ENCODE results near the gene NPEPPS. TPM values are rescaled to one million over a fixed set of nuclear protein-coding genes. Genes with fewer than 3 reads are reported as not detected.
"Not testable (repeated sequence)": the region's sequence is repeated elsewhere in the genome, so short reads cannot be mapped to it uniquely, and the experiment has no call there.

The NPEPPS gene, protein sequence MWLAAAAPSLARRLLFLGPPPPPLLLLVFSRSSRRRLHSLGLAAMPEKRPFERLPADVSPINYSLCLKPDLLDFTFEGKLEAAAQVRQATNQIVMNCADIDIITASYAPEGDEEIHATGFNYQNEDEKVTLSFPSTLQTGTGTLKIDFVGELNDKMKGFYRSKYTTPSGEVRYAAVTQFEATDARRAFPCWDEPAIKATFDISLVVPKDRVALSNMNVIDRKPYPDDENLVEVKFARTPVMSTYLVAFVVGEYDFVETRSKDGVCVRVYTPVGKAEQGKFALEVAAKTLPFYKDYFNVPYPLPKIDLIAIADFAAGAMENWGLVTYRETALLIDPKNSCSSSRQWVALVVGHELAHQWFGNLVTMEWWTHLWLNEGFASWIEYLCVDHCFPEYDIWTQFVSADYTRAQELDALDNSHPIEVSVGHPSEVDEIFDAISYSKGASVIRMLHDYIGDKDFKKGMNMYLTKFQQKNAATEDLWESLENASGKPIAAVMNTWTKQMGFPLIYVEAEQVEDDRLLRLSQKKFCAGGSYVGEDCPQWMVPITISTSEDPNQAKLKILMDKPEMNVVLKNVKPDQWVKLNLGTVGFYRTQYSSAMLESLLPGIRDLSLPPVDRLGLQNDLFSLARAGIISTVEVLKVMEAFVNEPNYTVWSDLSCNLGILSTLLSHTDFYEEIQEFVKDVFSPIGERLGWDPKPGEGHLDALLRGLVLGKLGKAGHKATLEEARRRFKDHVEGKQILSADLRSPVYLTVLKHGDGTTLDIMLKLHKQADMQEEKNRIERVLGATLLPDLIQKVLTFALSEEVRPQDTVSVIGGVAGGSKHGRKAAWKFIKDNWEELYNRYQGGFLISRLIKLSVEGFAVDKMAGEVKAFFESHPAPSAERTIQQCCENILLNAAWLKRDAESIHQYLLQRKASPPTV
- 100 to 1,000 TPM in 2 of 6 experiments, 10 to 100 TPM in 4; 88.8 to 101 (median 89.9) TPM for total RNA-seq (2021; fragmentation: NEBNext Ultra II Directional; extraction: Animal tissue kit (Norgen Biotek cat#: 25700))
- long read RNA-seq, full-length matches to known transcripts: 71 of 115 reads
- long read RNA-seq, partial matches to known transcripts: 29 of 115 reads
- long read RNA-seq, other reads (novel, unspliced or antisense): 15 of 115 reads

- H3K9me3 Mint-ChIP-seq; H3K27me3 Mint-ChIP-seq (ENCODE audit: insufficient read depth); H3K36me3 Mint-ChIP-seq (ENCODE audit: low read depth); H3K4me1 Mint-ChIP-seq (ENCODE audit: low read depth): not testable (repeated sequence)
- DNase-seq: peak; percentile 73
- peak within 1 kb of the TSS; percentile 97 for H3K4me3 Mint-ChIP-seq
- H3K27ac Mint-ChIP-seq: peak within 1 kb of the TSS; percentile 92
Observed at GRCh38 chr17:47530557-47531232, at the start of gene NPEPPS. TSS of gene NPEPPS (plus strand) at chr17:47531108. CDS start at chr17:47531301, 193 bp downstream.

DNA sequence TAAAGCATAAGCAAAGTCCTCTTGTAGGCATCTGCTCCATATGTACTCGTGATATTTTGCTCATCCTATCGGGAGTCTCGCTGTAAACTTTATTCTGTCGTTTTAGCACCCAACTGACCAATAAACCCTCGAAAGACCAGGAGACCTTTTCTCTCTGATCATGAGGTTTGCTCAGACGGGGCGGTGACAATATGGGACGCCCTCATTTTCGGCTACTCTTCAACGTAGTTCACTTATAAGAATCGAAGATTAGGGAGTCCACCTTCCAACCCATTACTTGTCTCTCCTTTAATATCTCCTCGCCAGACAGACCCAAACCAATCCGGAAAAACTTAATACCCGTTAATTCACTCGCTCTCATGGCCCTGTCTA is 39.1 kb upstream of the NPEPPS start:
- not testable (repeated sequence) for H3K9me3 Mint-ChIP-seq; H3K4me1 Mint-ChIP-seq (ENCODE audit: low read depth); H3K27me3 Mint-ChIP-seq (ENCODE audit: insufficient read depth); H3K36me3 Mint-ChIP-seq (ENCODE audit: low read depth); DNase-seq
- peak overlapping the region; percentile 98 for H3K27ac Mint-ChIP-seq
- peak overlapping the region; percentile 98 for H3K4me3 Mint-ChIP-seq

DNA sequence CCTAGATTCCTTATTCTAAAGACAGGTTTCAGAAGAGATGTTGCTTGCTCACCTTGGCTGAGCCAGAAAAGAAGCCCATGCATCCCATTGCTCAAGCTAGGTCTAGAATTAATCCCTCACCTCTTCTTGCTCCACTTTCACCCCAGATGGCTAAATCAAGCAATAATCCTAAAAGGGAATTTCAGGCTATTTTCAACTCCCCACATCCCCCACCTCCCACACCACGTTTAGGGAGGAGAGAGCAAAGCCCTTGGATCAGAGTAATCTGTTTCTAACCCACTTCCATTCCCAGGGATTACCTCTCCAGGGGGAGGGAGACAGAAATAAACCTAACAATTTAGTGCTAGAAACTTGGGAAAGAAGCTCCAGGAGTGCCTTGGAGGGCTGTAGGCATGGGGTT is 31.8 kb upstream of the NPEPPS start:
- not testable (repeated sequence) for H3K4me3 Mint-ChIP-seq; H3K27ac Mint-ChIP-seq; H3K36me3 Mint-ChIP-seq (ENCODE audit: low read depth); DNase-seq; H3K27me3 Mint-ChIP-seq (ENCODE audit: insufficient read depth); H3K9me3 Mint-ChIP-seq
- H3K4me1 Mint-ChIP-seq (ENCODE audit: low read depth): peaks cover 26% of the 10 kb centered on the region

- H3K9me3 Mint-ChIP-seq; H3K4me3 Mint-ChIP-seq; H3K27ac Mint-ChIP-seq; H3K36me3 Mint-ChIP-seq (ENCODE audit: low read depth); DNase-seq; H3K27me3 Mint-ChIP-seq (ENCODE audit: insufficient read depth): not testable (repeated sequence)
- H3K4me1 Mint-ChIP-seq (ENCODE audit: low read depth): peaks cover 30% of the 10 kb centered on the region
Observed at GRCh38 chr17:47499494-47499893, 31.4 kb upstream of the NPEPPS start.

DNA sequence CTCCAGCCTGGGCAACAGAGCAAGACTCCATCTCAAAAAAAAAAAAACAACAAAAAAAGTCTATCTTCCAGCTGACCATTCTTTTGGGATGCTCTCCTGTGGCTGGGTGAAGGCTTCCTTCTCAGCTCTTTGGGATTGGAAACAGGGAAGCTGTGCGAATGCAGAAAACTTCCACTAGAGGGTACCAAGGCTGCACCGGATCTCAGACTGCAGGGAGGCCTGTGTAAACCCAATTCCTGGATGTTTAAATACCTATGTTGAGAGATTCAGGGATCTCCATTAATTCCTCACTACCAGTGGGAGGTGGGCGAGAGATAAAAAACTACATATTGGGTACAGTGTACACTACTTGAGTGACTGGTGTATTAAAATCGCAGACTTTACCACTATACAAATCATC is 30.3 kb upstream of the NPEPPS start:
- peaks cover 31% of the 10 kb centered on the region for H3K4me1 Mint-ChIP-seq (ENCODE audit: low read depth)
- not testable (repeated sequence) for H3K9me3 Mint-ChIP-seq; H3K4me3 Mint-ChIP-seq; H3K36me3 Mint-ChIP-seq (ENCODE audit: low read depth); H3K27me3 Mint-ChIP-seq (ENCODE audit: insufficient read depth)
- TF ChIP-seq CTCF (IDR thresholded peaks at IDR 0.05): peak; percentile 72
- DNase-seq: peak; percentile 27
- 0 out of 2 replicates have a peak overlapping the region, but pooled peaks have one; percentile 32 for H3K27ac Mint-ChIP-seq

DNA sequence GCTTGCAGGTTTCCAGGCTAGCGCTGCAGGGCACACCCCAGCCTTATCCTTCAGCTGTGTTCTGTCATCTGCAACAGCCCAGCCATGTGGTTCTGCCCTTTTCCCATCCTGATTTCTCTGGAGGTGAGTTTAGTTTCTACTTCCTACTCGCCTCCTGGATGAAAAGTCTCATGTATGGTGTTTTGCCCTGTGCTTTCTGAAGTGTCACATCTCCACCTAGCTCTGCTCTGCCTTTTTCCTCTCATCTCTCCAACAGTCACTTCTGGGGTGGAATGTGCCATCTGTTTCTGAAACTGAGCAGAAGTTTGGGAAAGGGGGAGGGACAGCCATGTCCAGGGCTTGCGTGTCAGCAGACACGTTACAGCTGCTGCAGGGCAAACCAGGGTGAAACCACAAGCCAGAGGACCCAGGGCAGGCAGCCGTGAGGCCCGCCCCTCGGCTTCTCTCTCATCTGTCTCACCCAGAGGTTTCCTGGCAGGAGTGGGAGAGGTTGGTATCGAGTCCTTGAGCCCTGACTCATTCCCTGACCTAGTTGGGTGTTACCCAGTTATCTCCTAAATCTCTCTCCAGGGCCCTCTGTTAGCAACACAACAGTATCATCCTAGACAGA is 28.7 kb upstream of the NPEPPS start:
- peak; percentile 70 for DNase-seq
- not testable (repeated sequence) for H3K36me3 Mint-ChIP-seq (ENCODE audit: low read depth); H3K27me3 Mint-ChIP-seq (ENCODE audit: insufficient read depth); H3K9me3 Mint-ChIP-seq
- Mint-ChIP-seq H3K4me3 (peak overlapping the region; percentile 75), H3K4me1 (ENCODE audit: low read depth) (peaks cover 31% of the 10 kb centered on the region), H3K27ac (peak overlapping the region; percentile 90)

DNA sequence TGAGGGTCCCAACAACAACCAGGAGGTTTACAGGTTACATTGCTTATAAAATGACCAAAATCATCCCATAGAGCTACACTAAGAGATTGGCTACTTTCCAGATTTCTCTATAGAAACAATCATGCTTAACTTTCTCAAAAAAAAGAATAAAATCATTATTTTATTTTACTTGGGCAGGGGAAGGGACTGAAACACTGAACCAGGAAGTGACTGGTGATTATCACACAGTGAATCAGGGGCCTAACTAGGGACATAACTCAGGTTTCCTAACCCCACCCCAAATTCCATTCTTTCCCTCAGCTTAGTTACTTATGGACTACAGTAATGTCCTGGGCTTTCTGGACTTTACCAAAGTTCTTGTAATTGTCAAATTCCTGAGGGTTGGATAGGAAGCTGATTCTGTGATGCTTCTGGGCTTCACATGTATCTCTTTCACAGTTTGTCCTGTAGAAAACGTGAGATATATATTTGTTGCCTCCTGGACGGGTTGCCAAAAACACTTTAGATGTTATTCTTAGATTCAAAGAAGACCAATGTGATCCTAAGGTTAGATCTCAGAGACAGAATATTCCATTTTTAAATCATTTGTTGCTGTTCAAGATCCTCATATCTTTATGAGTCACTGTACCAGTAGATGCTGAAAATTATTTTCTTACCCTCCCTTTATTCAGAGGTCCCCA is 28.0 kb upstream of the NPEPPS start:
- Mint-ChIP-seq H3K4me3 (peak overlapping the region; percentile 54; the same call in 1 of the 2 replicates), H3K4me1 (ENCODE audit: low read depth) (peaks cover 31% of the 10 kb centered on the region), H3K27ac (peak overlapping the region; percentile 90)
- not testable (repeated sequence) for H3K27me3 Mint-ChIP-seq (ENCODE audit: insufficient read depth); H3K9me3 Mint-ChIP-seq; H3K36me3 Mint-ChIP-seq (ENCODE audit: low read depth)
- peak; percentile 68 for DNase-seq

- not testable (repeated sequence) for H3K4me3 Mint-ChIP-seq; H3K27ac Mint-ChIP-seq; DNase-seq; H3K9me3 Mint-ChIP-seq; H3K27me3 Mint-ChIP-seq (ENCODE audit: insufficient read depth); H3K36me3 Mint-ChIP-seq (ENCODE audit: low read depth)
- peaks cover 18% of the 10 kb centered on the region for H3K4me1 Mint-ChIP-seq (ENCODE audit: low read depth)
Observed at GRCh38 chr17:47511701-47512146, 19.2 kb upstream of the NPEPPS start.

- H3K4me3 Mint-ChIP-seq; H3K9me3 Mint-ChIP-seq; H3K27me3 Mint-ChIP-seq (ENCODE audit: insufficient read depth); H3K27ac Mint-ChIP-seq; H3K36me3 Mint-ChIP-seq (ENCODE audit: low read depth); DNase-seq: not testable (repeated sequence)
- H3K4me1 Mint-ChIP-seq (ENCODE audit: low read depth): peaks cover 18% of the 10 kb centered on the region
Observed at GRCh38 chr17:47513301-47513700, 17.6 kb upstream of the NPEPPS start.

- H3K27ac Mint-ChIP-seq; DNase-seq; H3K27me3 Mint-ChIP-seq (ENCODE audit: insufficient read depth); H3K36me3 Mint-ChIP-seq (ENCODE audit: low read depth); H3K4me1 Mint-ChIP-seq (ENCODE audit: low read depth); H3K4me3 Mint-ChIP-seq; H3K9me3 Mint-ChIP-seq: not testable (repeated sequence)
Observed at GRCh38 chr17:47518880-47519279, 12.0 kb upstream of the NPEPPS start.

DNA sequence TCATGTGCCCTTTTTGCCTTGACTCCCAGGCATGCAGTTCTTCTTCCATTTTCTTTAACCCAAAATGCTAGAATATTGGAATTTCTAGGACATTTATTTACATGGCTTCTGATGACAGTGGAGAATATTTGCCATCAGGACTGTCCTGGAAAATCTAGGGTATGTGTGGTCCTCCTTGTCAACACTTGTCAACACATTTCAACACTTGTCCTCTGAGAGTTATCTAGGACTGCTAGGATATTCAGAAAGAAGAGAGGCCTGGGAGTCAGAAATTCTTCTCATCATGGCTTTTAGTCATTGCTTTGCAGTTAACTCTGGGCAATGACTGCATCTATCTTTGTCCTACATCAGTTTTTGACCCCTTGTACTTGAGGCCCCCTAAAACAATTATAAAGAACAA is 11.5 kb upstream of the NPEPPS start:
- DNase-seq; H3K27ac Mint-ChIP-seq; H3K4me1 Mint-ChIP-seq (ENCODE audit: low read depth): not testable (repeated sequence)

More for the DNA sequence above, 11.5 kb upstream of the NPEPPS start:
- H3K4me3 Mint-ChIP-seq; H3K36me3 Mint-ChIP-seq (ENCODE audit: low read depth); H3K9me3 Mint-ChIP-seq; H3K27me3 Mint-ChIP-seq (ENCODE audit: insufficient read depth): not testable (repeated sequence)

Measured in HFFc6 (cell line).